HG03060 (cell line): ENCODE data around the gene KRT80.

Source experiments
- ATAC-seq: cut with Tn5 transposase; IDR thresholded peaks from one replicate; pipeline ENCODE4 v1.9.1; 2021; ENCODE audit warnings: low read depth, moderate number of reproducible peaks; ENCODE audit not compliant: unreplicated experiment

Gene KRT80

DNA sequence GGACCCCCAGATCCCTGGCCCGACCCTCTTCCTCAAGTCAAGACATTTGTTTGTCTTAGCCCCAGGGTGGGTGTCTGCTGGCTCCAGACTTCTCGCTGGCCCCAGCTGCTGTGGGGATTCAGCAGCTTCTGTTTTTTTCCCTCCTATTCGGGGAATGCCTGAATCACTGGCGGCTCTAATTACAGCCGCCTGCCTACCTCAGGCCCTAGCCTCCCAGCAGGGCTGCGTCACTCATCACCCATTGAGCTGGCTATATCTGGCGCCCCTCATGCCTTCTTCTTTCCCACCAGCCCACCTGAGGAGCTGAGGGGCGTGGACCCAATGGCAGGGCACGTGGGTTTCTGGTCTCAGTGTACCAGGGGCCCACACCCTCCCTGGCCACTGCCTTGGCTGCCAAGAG lies 10.1 kb downstream of the KRT80 start:
- no peak for ATAC-seq

DNA sequence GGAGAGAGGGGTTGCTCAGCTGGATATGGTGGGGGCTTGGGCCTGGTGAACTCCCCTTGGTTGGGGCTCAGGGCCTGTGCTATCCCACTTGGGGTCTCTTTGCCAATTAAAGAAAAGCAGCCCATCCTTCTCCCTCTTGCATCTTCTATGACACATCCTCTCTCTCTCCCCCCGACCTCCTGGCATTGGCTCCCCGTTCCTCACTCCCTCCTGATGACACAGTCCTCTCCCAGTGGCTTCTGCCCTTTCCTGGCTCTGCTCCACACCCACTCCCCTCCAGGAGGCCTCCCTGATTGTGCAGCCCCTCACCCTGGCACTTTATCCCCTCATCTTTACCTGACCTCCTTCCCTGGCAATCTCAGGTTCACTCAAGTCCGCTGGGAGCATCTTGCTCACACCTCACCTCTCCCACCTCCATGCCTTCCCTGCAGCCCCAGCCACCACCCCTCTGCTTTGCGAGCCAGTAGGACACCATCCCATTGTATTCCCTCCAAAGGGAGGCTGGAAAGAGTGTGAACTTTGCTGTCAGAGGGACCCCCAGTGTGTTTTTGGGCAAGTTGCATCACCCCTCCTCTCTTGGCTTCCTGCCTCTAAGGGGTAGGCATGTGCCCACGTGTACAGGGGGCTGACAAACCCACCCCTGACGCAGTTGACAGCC lies 10.7 kb downstream of the KRT80 start:
- no peak for ATAC-seq

DNA sequence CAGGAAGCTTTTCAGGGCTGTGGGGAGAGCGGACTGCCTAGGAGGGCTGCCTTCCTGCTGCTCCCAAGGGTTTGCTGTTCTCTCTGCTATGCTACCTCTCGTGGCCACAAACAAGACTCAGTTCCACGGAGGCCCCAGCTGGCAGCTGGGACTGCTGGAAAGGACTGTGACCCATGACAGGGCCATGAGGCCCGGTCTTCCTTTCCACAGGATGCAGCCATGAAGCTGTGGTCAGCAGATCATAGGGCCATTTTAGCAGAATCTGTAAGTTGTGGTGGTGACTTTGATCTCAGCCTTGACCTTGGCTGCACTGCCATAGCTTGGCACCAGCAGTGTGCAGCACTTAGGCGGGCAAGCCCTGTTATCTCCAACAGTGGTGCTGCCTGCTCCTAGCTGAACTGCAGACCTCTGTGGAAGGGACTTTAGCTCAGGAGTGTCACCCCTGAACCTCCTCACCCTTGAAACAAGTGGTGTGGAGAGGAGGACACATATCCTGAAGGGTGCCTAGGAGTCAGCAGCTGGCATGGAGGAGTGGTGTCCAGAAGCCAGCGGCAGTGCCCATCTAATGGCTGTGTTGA lies 12.3 kb downstream of the KRT80 start:
- no peak for ATAC-seq

DNA sequence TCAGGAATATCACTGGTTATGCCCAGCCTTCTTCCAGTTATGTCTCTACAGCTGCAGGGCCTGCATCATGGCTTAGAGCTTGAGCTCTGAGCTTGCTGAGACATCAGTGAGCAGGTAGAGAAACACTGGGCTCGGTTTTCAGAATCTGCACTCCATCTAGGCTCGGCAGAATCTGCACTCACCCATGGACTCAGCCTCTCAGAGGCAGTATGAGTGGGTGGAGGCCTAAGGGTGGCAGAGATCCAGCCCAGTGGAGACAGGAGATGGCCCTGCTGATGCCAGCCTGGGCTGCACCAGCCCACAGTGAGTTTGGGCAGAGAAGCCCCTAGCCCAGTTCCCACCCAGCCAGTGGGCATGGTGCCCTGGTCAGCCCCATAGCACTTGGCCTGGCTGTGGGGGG lies 12.8 kb downstream of the KRT80 start:
- ATAC-seq: no peak

DNA sequence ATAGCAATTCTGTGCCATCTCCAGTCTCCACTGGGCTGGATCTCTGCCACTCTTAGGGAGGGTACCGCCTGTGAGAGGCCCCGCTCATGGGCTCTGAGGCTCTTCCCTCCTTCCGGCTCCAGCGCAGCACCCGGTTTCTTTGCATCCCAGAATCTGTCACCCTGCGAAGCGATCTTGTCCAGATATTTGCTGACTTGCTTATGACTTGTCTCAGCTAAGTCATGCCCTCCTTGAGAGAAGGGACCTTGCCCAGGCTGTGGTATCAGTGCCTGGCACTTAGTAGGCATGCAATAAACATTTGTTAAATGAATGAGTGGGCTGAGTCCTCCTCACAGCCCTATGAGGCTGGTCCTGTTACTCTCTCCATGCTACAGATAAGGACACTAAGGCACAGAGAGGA lies 13.4 kb downstream of the KRT80 start:
- no peak for ATAC-seq

DNA sequence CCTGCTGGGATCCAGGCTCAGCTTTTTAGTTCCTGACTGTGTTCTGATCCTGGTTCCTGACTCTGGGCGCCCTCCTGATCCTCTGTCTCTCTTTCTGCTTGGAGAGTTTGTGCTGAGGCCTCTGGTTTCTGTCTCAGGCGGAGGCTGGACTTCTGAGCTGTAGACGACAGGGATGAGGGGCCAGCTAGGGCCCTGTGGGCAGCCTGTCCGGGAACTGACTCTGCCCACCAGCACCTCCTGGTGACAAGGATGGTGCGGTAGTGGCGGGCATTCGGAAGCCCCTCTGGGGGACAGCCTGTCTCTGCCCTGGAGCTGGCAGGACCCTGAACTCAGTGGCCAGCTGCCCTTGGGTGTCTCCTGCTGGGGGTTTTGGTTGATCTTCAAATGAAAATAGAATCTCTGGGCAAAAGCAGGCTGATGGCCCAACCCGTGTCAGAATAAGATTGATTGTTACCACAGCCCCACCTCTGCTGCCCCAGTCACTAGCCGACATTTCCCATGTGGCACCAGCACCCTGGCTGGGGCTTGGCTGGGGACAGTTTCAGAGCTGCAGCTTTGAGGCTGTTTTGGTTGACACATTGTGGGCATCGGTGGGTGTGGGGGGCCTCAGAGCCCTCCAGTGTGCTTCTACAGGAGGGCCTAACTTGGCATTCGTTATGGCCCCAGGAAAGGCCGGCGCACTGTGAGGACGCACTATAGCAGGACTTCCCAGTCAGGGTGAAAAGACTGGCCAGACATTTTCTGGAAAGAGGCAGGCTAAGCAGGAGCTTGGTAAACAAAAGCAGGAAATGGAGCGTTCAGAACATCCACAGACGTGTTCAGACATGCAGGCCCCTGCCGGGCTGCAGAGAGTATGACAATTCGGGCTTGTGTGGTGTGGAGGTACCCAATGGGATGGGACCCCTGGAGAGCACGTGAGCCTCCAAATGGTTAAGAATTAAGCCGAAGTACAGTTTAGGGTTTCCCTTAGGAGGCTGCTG lies 16.2 kb downstream of the KRT80 start:
- no peak for ATAC-seq

DNA sequence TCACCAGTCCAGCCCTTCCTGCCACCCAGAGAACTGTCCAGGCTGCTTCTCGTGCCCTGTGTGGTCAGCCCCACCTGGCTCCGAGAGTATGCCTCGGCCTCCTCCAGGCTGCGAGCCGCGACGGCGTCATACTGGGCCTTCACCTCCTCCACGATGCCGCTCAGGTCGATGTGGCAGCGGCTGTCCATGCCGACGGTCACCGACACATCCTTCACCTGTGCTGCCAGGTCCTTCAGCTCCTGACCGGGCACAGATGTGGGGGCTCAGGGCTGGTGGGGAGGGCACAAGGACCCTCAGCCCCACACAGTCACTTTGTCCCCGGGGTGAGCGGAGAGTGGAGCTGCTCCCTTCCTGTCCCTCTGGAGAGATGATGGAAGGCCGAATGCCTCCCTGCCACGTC lies 18.3 kb downstream of the KRT80 start:
- ATAC-seq: no peak

DNA sequence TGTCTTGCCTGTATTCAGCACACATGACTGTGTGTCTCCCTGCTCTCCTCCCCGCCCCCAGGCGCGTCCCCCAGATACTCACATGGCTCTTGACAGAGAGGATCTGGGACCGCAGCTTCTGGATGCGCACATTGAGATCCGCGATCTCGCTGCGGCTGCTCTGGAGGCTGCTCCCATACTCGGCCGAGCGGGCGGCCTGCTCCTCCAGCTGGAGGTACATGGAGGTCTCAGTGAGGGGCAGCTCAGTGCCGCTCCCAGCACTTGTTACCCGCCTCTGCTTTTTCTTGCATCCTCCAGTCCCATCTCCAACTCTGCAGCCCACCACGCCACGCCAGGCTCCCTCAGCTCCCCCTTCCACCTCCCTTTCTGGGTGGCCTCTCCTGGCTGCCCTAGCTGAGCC lies 18.9 kb downstream of the KRT80 start:
- ATAC-seq: no peak

DNA sequence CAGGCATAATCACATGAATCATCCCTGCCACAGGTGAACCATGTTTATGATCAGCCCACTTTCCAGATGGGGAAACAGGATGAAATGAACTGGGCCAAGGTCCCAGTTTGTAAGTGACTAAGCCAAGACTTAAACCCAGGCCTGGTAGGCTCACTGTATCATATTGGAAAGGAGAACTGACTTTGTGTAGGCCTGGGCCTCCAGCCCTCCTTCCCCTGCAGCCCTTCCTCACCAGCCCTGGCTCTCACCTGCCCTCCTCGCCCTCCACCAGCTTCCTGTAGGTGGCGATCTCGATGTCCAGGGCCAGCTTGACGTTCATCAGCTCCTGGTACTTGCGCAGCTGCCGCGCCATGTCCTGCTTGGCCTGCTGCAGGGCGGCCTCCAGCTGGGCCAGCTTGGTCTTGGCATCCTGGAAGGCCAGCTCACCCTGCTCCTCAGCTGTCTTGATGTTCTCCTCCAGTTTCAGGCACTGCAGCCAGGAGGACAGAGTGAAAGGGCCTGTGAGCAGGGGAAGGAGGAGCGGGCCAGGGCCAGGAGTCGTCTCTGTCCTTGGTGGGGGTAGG lies 19.8 kb downstream of the KRT80 start:
- no peak for ATAC-seq

DNA sequence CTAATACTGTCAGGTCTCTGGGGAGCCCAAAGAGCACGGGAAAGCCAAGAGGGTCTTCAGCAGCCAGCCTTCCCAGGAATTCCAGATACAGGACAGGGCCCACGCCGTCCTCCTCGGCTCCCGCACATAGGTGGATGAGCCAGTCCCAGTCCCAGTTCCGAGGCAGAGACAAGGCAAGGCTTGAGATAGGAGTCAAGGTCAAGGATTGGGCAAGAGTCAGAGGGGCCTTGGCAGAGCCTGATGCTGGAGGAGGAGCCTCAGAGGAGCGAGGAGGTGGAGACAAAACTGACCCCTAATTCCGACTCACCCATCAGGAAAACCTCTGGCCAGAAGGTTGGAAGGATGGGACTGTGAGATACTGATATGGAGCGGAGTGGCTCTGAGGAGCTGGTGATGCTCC lies 21.0 kb downstream of the KRT80 start:
- no peak for ATAC-seq

DNA sequence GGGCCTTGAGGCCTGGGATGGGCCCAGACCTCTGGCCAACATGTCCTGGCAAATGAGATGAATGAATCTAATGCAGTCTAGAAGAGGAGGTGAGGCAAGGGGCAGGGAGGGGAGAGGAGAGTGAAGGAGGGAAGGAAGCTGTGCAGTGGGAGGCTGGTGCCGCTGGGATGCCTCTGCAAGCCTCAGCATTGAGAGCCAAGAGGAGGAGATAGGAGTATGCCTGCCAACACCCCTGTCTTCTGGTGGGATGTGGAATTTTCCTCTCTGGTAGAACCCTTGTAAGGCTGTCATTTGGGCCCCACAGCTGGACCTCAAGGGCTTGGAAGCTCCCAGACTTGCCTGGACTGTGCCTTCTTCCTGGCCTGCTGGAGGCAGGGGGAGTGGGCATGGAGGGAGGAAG lies 21.9 kb downstream of the KRT80 start:
- ATAC-seq: no peak

DNA sequence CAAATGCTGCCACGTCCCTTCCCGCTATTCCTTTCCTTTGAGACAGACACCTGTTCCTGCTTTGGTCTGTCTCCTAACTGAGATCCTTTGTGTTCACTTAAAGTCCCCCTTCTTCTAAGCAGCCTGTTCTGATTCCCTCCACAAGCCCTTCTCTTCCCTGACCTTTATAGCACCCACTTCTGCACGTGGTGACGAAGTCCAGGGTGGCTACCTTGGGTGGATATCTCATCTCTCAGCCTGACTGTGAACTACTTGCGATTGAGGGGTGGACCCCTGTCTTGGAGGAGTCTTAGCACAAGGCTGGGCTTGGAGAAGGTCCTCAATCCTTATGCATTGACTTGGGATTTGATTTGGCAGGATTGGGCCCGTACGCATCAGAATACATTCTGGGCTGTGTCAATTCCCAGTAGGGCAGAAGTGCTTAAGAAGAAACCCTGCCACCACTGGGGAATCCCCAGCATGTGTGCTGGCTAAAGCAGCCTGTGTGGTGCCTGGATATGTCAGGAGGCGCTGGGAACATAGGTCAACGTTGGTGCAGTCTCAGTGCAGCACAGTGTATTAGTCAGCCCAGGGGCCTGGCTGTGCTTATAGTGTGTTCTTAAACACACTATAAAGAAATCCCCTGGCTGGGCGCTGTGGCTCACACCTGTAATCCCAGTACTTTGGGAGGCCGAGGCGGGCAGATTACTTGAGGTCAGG lies 23.6 kb downstream of the KRT80 start:
- ATAC-seq: no peak

DNA sequence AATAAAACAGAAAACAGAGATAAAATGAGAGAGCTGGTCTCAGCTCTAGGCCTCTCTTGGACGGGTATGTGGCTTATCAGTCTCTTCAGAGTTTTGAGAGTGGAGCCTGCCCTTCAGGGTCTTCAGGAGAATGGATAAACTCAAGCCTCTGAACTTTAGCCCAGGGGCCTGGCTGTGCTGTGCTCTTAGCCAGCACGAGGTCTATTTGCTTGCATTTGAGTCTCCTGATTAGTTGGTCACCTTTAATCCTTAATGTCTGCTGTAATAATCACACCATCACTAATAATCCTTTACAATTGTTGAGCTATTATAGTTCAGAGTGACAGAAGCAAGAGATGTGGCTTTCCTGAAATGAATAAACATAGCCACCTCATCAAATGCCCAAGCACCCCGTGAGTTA lies 24.3 kb downstream of the KRT80 start:
- no peak for ATAC-seq

DNA sequence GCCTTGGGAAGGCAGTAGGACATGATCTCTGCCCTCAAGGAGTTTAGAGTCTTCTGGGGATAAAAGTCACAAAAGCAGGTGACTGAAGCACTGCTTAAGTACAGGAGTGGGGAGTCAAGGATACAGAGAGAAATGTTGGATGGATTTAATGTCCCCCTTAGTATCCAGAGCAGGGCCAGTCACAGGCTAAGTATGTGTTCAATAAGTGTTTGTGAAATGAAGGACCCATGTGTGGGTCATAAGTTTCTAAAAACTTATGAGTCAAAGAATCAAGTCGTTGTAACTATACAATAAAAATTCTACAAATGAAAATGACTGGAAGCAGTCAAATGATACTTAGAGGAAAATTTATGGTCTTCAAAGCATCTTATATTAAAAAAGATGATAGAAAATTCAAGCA lies 25.1 kb downstream of the KRT80 start:
- no peak for ATAC-seq

DNA sequence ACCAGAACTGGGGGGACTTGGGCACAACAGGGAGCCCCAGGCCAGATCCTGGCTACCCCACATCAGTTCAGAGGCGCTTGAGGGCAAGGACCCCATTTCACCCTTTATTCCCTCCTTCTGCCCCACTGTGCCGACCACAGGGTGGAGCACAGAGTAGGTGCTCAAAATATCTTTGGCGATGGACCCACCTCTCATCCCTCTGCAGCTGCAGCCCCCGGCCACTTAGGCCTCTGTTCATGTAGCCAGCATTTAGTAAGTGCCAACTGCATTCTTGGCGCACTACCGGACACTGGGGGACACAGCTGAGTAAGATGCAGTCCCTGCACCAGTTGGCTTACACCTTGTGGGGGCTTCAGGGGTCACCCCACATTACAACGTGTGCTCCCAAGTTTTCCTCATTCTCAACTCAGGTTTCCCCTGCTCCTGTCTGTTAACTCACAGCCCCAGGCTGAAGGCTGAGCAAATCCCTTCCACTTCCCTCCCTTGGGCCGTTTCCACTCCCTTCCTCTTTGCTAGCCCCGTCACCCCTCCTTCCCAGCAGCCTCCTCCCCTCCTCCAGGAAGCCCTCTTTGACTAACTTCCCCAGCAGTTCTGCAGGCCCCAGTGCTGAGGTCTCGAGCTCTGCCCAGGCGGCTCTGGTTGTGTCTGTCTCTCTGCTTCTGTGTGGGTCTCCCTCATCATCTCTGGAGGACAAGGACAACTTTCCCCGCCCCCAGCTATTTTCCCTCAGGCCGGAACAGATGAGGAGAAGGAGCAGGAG lies 26.5 kb downstream of the KRT80 start:
- no peak for ATAC-seq

DNA sequence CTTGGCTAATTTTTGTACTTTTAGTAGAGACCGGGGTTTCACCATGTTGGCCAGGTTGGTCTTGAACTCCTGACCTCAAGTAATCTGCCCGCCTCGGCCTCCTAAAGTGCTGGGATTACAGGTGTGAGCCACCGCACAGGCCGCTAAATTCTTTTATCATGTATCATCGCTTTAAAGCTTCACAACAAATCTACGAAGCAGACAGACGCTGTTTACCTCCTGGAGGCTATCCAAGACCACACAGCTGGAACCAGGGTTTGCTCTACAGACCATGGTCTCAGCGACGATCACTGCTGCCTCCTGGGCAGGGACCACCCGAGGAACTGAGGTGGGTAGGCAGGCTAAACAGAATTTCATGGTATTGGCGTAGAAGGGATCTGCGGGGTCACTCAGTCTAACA lies 27.2 kb downstream of the KRT80 start:
- ATAC-seq: no peak

DNA sequence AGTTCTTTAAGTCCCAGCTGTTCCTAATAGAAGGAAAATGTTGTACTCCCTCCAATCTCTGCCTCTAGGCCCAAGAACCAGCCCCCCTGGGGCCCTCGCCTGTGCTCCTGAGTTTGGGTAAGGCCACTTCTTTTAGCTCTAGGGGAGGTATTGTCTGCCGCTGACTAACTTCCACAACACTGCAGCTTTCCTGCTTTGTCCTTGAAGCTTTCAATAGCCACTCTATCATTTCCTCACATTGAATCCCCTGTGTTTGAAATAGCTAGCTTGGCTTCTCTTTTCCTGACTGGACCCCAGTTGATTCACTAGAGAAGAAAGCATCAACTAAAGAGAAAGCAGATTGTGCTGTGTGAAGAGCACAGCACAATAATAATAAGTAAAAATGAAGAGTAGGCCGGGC lies 28.8 kb downstream of the KRT80 start:
- ATAC-seq: no peak

DNA sequence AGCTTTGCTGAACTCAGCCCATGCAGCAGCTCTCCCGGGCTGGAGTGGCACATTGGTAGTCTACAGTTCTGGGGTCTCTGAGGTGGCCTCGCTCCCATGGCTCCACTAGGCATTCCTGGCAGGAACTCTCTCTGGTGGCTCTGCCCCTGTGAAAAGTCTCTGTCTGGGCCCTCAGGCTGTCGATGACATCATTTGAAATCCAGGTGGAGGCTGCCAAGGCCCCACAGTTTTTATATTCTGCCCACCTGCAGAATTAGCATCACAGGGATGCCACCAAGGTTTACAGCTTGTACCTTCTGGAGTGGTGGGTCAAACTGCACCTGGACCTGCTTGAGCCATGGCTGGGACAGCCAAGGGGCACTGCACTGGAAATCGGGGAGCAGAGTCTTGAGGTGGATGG lies 31.6 kb downstream of the KRT80 start:
- no peak for ATAC-seq

DNA sequence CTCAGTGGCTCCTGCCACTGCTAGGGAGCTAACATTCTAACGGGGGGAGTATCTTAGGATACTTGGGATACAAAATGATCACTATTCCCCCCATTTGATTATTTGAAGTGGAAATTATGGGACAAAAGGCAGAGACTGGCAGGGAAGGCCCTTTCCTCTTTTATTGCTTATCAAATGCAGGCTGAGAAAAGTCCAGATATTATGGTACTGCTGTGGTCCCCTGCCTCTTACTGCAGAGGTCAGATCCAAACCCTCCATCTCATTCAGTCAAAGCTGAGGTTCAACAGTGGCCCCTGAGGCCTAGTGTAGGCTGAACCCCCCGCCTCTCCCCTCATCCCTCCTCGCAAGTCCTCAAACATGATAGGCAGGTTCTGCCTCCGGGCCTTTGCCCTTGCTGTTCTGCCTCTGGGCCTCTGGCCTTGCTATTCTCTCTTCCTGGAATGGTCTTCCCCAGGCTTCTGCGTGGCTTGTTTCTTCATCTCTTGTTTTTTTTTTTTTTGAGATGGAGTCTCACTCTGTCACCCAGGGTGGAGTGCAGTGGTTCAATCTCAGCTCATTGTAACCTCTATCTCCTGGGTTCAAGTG lies 34.2 kb downstream of the KRT80 start:
- ATAC-seq: no peak
